NCI-H2107 (cell line): ENCODE data around the gene ADK.

ENCODE experiments used
- DNase-seq: peaks from one replicate; lab custom pipeline; 2025; lab: John Stamatoyannopoulos, UW

ADK gene

GRCh38 chr10:74610299-74610698 is 459.3 kb downstream of the ADK start:
- no peak for DNase-seq

GRCh38 chr10:74612195-74612594 is 461.2 kb downstream of the ADK start:
- DNase-seq = no peak

- DNase-seq = no peak
These were observed 469.6 kb downstream of the ADK start for GRCh38 chr10:74620626-74621025.

- DNase-seq = no peak
These were observed 472.8 kb downstream of the ADK start for GRCh38 chr10:74623786-74624185.

GRCh38 chr10:74624501-74624900 is 473.5 kb downstream of the ADK start:
- no peak for DNase-seq

- no peak for DNase-seq
These were observed 477.1 kb downstream of the ADK start for GRCh38 chr10:74628136-74628535.

GRCh38 chr10:74634995-74635536 is 484.0 kb downstream of the ADK start:
- no peak for DNase-seq

GRCh38 chr10:74635655-74636054 is 484.6 kb downstream of the ADK start:
- no peak for DNase-seq

GRCh38 chr10:74637685-74638084 is 486.7 kb downstream of the ADK start:
- DNase-seq = no peak

- peak; percentile 48 for DNase-seq
These were observed 489.3 kb downstream of the ADK start for GRCh38 chr10:74640134-74640921.

- no peak for DNase-seq
These were observed 490.6 kb downstream of the ADK start for GRCh38 chr10:74641659-74642058.

GRCh38 chr10:74642901-74643595 is 492.0 kb downstream of the ADK start:
- no peak for DNase-seq

- DNase-seq = no peak
These were observed 492.6 kb downstream of the ADK start for GRCh38 chr10:74643596-74643975.

GRCh38 chr10:74644738-74645137 is 493.7 kb downstream of the ADK start:
- no peak for DNase-seq

GRCh38 chr10:74645692-74646091 is 494.7 kb downstream of the ADK start:
- DNase-seq = no peak

GRCh38 chr10:74650613-74651012 is 499.6 kb downstream of the ADK start:
- no peak for DNase-seq

- no peak for DNase-seq
These were observed 500.5 kb downstream of the ADK start for GRCh38 chr10:74651565-74651964.

- no peak for DNase-seq
These were observed 501.6 kb downstream of the ADK start for GRCh38 chr10:74652664-74653063.

- DNase-seq = no peak
These were observed 507.5 kb downstream of the ADK start for GRCh38 chr10:74658511-74658910.

GRCh38 chr10:74662635-74663034 is 511.6 kb downstream of the ADK start:
- no peak for DNase-seq

GRCh38 chr10:74669210-74669609 is 518.2 kb downstream of the ADK start:
- no peak for DNase-seq

- no peak for DNase-seq
These were observed 520.7 kb downstream of the ADK start for GRCh38 chr10:74671716-74672115.

GRCh38 chr10:74672430-74673165 is 521.6 kb downstream of the ADK start:
- DNase-seq = no peak
